Muscle of leg (tissue), 11 donors: ENCODE measurements around the gene NCS1. TPM values are rescaled to one million over a fixed set of nuclear protein-coding genes. Genes with fewer than 3 reads are reported as not detected.
A peak's percentile ranks its signal among the peaks of the same experiment; 100 is the strongest.
"Not testable (repeated sequence)": the region's sequence is repeated elsewhere in the genome, so short reads cannot be mapped to it uniquely, and the experiment has no call there.

ENCODE experiments used
- DNase-seq: peaks from one replicate; pipeline ENCODE4 v3.0.0; 2013
- H3K27ac ChIP-seq: one replicate; pipeline ENCODE4 v1.5.1; 2013; ENCODE audit warnings: mild to moderate bottlenecking, low read length, control low read depth
- H3K27me3 ChIP-seq: one replicate; pipeline ENCODE4 v1.6.1; 2013; ENCODE audit warnings: low read length; ENCODE audit not compliant: control insufficient read depth, insufficient read depth
- H3K36me3 ChIP-seq: one replicate; pipeline ENCODE4 v1.6.1; 2013; ENCODE audit warnings: low read length; ENCODE audit not compliant: control insufficient read depth, insufficient read depth
- H3K4me1 ChIP-seq: one replicate; pipeline ENCODE4 v1.6.1; 2013; ENCODE audit warnings: low read length; ENCODE audit not compliant: control insufficient read depth, insufficient read depth
- H3K4me3 ChIP-seq: one replicate; pipeline ENCODE4 v1.5.1; 2013; ENCODE audit warnings: low read length, control low read depth
- H3K9me3 ChIP-seq: replicated peaks from 2 replicates; pipeline ENCODE4 v1.6.1; 2013; ENCODE audit warnings: low read depth, low read length; ENCODE audit not compliant: control insufficient read depth
- WGBS: methylation state at CpG from one replicate; pipeline ENCODE4 v1.1.5; 2013; ENCODE audit warnings: missing lambda C conversion rate; ENCODE audit not compliant: insufficient coverage; 5-methylcytosine and 5-hydroxymethylcytosine counted together
- polyA plus RNA-seq, 8 donors: library from polyadenylated mRNA; unstranded; fragments of 120-200 nt; gene quantifications; one replicate each; pipeline versions ENCODE4 v1.2.1 to v1.2.3, GENCODE V29; 2013; ENCODE audit warnings: inconsistent platforms in 1 of 8, low replicate concordance in 1 of 8; ENCODE audit not compliant: insufficient read length in 8 of 8, insufficient read depth in 1 of 8
- total RNA-seq: library from RNA; stranded (reverse); fragments of 120-200 nt; gene quantifications from one replicate; pipeline ENCODE4 v1.2.4, GENCODE V29; 2013

NCS1 gene
- total and polyA plus RNA-seq, 9 donors: 30.4 to 68.4 (median 60.2) TPM

- 92% methylated on average over 5 of the region's 7 CpGs for WGBS
- H3K27ac ChIP-seq, H3K36me3 ChIP-seq, DNase-seq, H3K9me3 ChIP-seq, H3K4me3 ChIP-seq: not testable (repeated sequence)
- H3K4me1 ChIP-seq: peaks cover 14% of the 10 kb centered on the region
- peaks cover 20% of the 10 kb centered on the region for H3K27me3 ChIP-seq
Measured at GRCh38 chr9:130258137-130258536, 85.9 kb downstream of the NCS1 start.

- WGBS: 40% methylated on average over 3 of the region's 4 CpGs
- H3K4me3 ChIP-seq: no peak overlapping the region
Measured at GRCh38 chr9:130259044-130259443, 86.8 kb downstream of the NCS1 start.

DNA sequence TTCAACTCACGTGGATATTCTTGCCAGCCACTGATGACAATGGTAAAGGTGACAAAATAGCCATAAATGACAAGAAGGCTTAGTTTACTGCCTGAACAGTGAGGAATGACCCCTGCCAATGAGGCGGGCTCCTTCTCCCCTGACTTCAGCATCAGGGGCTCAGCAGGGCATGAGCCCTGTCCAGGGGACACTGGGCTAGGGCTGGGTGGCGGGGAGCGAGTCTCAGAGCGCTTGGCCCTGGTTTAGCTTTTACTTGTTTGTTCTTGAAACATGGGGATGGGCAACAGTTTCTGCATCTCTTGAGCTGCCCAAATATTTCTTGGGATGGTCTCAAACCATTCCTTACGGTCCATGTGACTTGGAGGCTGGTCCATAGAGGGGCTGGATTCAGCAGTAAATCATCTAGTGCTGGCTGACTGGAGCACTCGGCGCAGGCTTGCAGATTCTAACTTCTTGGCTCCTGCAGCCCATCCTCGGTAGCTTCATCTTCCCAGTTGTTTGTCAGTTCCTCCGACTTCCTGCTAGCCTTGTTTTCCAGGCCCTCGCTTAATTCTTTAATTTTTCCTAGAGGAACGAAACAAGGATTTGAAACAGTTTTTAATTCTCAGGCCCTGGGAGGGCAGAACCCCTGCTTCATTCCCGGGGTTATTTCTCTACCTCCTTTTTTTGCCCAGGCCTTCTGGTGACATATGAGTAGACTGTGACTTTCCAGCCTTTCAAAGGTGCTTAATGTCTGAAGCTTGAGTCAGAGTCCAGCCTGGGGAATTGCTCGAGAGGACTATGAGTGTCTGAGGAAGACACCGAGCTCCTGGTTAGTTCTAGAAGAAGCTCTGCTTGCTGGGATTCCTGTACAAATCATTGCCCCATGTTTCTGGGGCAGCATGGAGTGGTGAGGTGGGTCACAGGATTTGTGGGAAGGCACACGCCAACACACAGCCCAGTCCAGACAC lies 88.9 kb downstream of the NCS1 start:
- no peak overlapping the region for H3K4me3 ChIP-seq
- H3K36me3 ChIP-seq: no peaks in the 10 kb centered on the region
- WGBS: 22% methylated on average over 10 of the region's 16 CpGs
- peaks cover 45% of the 10 kb centered on the region for H3K27me3 ChIP-seq
- peak; percentile 85 for DNase-seq
- no peaks in the 10 kb centered on the region for H3K9me3 ChIP-seq
- H3K27ac ChIP-seq: peak overlapping the region; percentile 43
- peaks cover 29% of the 10 kb centered on the region for H3K4me1 ChIP-seq

More at GRCh38 chr9:130259044-130259443, 86.8 kb downstream of the NCS1 start:
- no peak for DNase-seq
- Histone ChIP-seq H3K27ac (no peak overlapping the region), H3K4me1 (peaks cover 18% of the 10 kb centered on the region), H3K27me3 (peaks cover 29% of the 10 kb centered on the region), H3K9me3 (no peaks in the 10 kb centered on the region), H3K36me3 (no peaks in the 10 kb centered on the region)

- DNase-seq: no peak
- peaks cover 34% of the 10 kb centered on the region for H3K4me1 ChIP-seq
- no peak overlapping the region for H3K27ac ChIP-seq
- H3K4me3 ChIP-seq: no peak overlapping the region
- no peaks in the 10 kb centered on the region for H3K9me3 ChIP-seq
- no peaks in the 10 kb centered on the region for H3K36me3 ChIP-seq
- 79% methylated on average over 14 of the region's 17 CpGs for WGBS
- peaks cover 56% of the 10 kb centered on the region for H3K27me3 ChIP-seq
Measured at GRCh38 chr9:130262061-130262745, 90.0 kb downstream of the NCS1 start.

GRCh38 chr9:130262771-130263170 lies 90.6 kb downstream of the NCS1 start:
- Histone ChIP-seq H3K27me3 (peaks cover 61% of the 10 kb centered on the region), H3K27ac (no peak overlapping the region), H3K36me3 (no peaks in the 10 kb centered on the region), H3K9me3 (no peaks in the 10 kb centered on the region), H3K4me1 (peaks cover 36% of the 10 kb centered on the region), H3K4me3 (no peak overlapping the region)
- 79% methylated on average over 4 of the region's 7 CpGs for WGBS
- DNase-seq: no peak

DNA sequence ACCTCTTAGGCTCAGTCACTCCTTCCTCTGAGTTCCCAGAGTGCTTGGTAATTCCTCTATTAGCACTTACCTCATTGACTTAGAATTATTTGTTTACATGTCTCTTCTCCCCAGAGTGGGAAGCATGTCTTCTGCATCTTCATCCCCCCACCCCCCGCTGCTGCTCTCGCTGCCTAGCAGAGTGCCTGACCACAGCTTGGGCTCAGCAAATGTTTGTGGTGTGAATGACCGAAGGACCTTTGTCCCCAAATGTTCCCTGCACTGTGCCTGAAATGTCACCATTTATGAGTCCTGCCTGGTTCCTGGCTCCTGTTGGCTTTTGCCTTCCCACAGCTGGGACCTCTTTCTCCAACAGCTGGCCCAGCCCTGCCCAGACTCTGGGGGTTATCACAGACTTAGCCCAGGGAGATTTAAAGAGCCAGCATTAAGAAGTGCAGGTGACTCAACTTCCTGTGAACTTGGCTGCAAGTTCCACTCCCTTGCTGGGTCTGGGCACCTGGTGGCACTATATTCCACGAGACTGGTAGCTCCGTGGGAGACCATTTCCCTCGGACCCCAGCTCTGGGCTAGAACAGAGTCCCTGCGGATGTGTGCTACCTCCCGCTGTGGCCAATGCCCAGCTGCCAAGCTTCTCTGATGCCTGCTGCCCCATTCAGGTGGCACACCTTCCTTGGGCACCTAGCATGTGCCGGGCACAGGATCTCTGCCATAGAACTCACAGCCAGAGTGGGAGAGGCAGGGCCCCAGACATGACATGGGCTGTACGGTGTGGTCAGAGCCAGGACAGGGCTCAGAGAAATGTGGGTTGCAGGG lies 91.6 kb downstream of the NCS1 start:
- no peak for DNase-seq
- peaks cover 47% of the 10 kb centered on the region for H3K4me1 ChIP-seq
- H3K36me3 ChIP-seq: no peaks in the 10 kb centered on the region
- no peaks in the 10 kb centered on the region for H3K9me3 ChIP-seq
- no peak overlapping the region for H3K27ac ChIP-seq
- peaks cover 71% of the 10 kb centered on the region for H3K27me3 ChIP-seq
- H3K4me3 ChIP-seq: no peak overlapping the region
- 53% methylated on average over 10 of the region's 10 CpGs for WGBS

- peaks cover 49% of the 10 kb centered on the region for H3K4me1 ChIP-seq
- no peak for DNase-seq
- H3K4me3 ChIP-seq: no peak overlapping the region
- 47% methylated on average over 8 of the region's 18 CpGs for WGBS
- no peaks in the 10 kb centered on the region for H3K9me3 ChIP-seq
- no peak overlapping the region for H3K27ac ChIP-seq
- H3K27me3 ChIP-seq: peaks cover 73% of the 10 kb centered on the region
- no peaks in the 10 kb centered on the region for H3K36me3 ChIP-seq
Measured at GRCh38 chr9:130264414-130265350, 92.5 kb downstream of the NCS1 start.

DNA sequence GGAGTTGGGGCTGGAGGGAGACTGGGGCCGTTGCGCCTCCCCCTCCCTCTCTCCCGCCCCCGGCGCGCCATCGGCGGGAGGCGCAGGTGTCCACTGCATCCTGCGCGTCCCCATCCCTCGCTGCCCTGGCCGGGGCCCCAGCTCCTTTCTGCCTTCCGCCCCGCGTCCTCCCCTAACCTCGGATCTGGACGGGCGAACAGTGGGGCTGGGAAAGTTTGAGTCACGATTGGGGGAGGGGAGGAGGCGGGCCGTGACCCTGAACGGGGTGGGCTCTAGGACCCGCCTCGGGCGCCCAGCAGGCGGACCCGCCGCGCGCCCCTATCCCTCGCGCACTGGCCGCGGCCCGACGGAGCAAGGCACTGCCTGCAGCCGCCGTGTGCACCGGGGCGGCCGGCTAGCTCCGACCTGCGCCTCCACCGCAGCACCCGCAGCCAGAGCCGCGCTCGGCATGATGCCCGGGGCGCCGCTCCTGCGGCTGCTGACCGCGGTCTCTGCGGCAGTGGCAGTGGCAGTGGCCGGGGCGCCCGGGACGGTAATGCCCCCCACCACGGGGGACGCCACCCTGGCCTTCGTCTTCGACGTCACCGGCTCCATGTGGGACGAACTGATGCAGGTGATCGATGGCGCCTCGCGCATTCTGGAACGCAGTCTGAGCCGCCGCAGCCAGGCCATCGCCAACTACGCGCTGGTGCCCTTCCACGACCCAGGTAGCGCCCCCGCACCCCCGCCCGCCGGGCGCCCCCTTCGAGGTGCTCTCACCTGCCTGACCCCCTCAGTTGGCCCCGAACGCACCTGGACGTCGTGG lies 93.4 kb downstream of the NCS1 start, which contains the start of gene HMCN2:
TSS of gene HMCN2 (plus strand) at position 330 of the 805 bp plus-strand sequence. CDS start at position 449, 119 bp downstream.
- peak within 1 kb of the TSS; percentile 28 for H3K4me3 ChIP-seq
- DNase-seq: peak; percentile 66
- no peaks in the 10 kb centered on the region for H3K9me3 ChIP-seq
- H3K27ac ChIP-seq: no peak within 1 kb of the TSS
- peaks cover 49% of the 10 kb centered on the region for H3K4me1 ChIP-seq
- H3K36me3 ChIP-seq: no peaks in the 10 kb centered on the region
- under 1% methylated on average over 73 of the region's 89 CpGs for WGBS
- H3K27me3 ChIP-seq: peaks cover 73% of the 10 kb centered on the region
